Colonic mucosa (tissue), 4 donors: Measurements from ENCODE around the gene CFAP61. TPM values are rescaled to one million over a fixed set of nuclear protein-coding genes. Genes with fewer than 3 reads are reported as not detected.

Experiments used
- DNase-seq: peaks from one replicate; pipeline ENCODE4 v3.0.0-alpha.2; 2020
- H3K27ac ChIP-seq: fragments of 200-600 bp; one replicate; pipeline ENCODE4 v1.8.0; 2021
- H3K27me3 ChIP-seq: fragments of 200-600 bp; one replicate; pipeline ENCODE4 v1.8.0; 2021
- H3K36me3 ChIP-seq: fragments of 200-600 bp; one replicate; pipeline ENCODE4 v1.8.0; 2021
- H3K4me1 ChIP-seq: fragments of 200-600 bp; one replicate; pipeline ENCODE4 v1.8.0; 2021; ENCODE audit warnings: mild to moderate bottlenecking
- H3K4me3 ChIP-seq: fragments of 200-600 bp; one replicate; pipeline ENCODE4 v1.8.0; 2021
- H3K9ac ChIP-seq, 2 donors: one replicate each; pipeline ENCODE4 v1.7.0; 2013; ENCODE audit warnings: control low read depth in 2 of 2, low read depth in 2 of 2, low read length in 2 of 2
- H3K9me3 ChIP-seq: fragments of 200-600 bp; one replicate; pipeline ENCODE4 v1.8.0; 2021
- CTCF ChIP-seq: fragments of 200-600 bp; IDR thresholded peaks from one replicate; pipeline ENCODE4 v1.8.0; 2022; ENCODE audit warnings: antibody characterized with exemption, mild to moderate bottlenecking
- intact Hi-C: fragments of 100-400 bp; cut with DNase I; formaldehyde crosslinking; loops from one replicate; pipeline ENCODE4 v1.14.1; 2022
- total RNA-seq, 2 donors: library from RNA; stranded (reverse); fragmentation: NEBNext Ultra II Directional in 1 of 2; extraction: Animal tissue kit (Norgen Biotek cat#: 25700) in 1 of 2; gene quantifications; one replicate each; pipeline ENCODE4 v1.2.1, GENCODE V29; 2021
- donor health status: healthy.
- donor health status: DM: no; HTN: no; CAD: no.
- donor health status: DM: no; HTN: no; CAD: no.

Gene CFAP61
- total RNA-seq, 2 donors from 2014 or later = 0.32 TPM; not detected in 1

- intact Hi-C loops = no loop called here
- H3K27ac ChIP-seq = no peak overlapping the region
- H3K36me3 ChIP-seq = no peaks in the 10 kb centered on the region
- H3K4me1 ChIP-seq = no peaks in the 10 kb centered on the region
- DNase-seq = no peak
- no peaks in the 10 kb centered on the region for H3K27me3 ChIP-seq
- no peak for TF ChIP-seq CTCF
- H3K4me3 ChIP-seq = no peak overlapping the region
- no peaks in the 10 kb centered on the region for H3K9me3 ChIP-seq
- H3K9ac ChIP-seq = no peak overlapping the region
These were observed 140.0 kb downstream of the CFAP61 start for GRCh38 chr20:20192366-20192765.

- Histone ChIP-seq H3K9me3 (no peaks in the 10 kb centered on the region), H3K4me1 (no peaks in the 10 kb centered on the region), H3K27me3 (no peaks in the 10 kb centered on the region), H3K27ac (no peak overlapping the region), H3K9ac (no peak overlapping the region), H3K4me3 (no peak overlapping the region), H3K36me3 (no peaks in the 10 kb centered on the region)
- TF ChIP-seq CTCF = no peak
- DNase-seq = no peak
- intact Hi-C loops = no loop called here
These were observed 142.8 kb downstream of the CFAP61 start for GRCh38 chr20:20195021-20195705.

- H3K4me1 ChIP-seq = no peaks in the 10 kb centered on the region
- no peak overlapping the region for H3K27ac ChIP-seq
- no peaks in the 10 kb centered on the region for H3K9me3 ChIP-seq
- DNase-seq = no peak
- H3K9ac ChIP-seq = no peak overlapping the region
- TF ChIP-seq CTCF = no peak
- intact Hi-C loops = no loop called here
- no peaks in the 10 kb centered on the region for H3K36me3 ChIP-seq
- H3K27me3 ChIP-seq = no peaks in the 10 kb centered on the region
- H3K4me3 ChIP-seq = no peak overlapping the region
These were observed 144.3 kb downstream of the CFAP61 start for GRCh38 chr20:20196610-20197009.

GRCh38 chr20:20198011-20198410 is 145.7 kb downstream of the CFAP61 start:
- DNase-seq = no peak
- H3K27me3 ChIP-seq = no peaks in the 10 kb centered on the region
- H3K27ac ChIP-seq = no peak overlapping the region
- TF ChIP-seq CTCF = no peak
- no peaks in the 10 kb centered on the region for H3K9me3 ChIP-seq
- H3K9ac ChIP-seq = no peak overlapping the region
- H3K4me3 ChIP-seq = no peak overlapping the region
- H3K4me1 ChIP-seq = no peaks in the 10 kb centered on the region
- intact Hi-C loops = no loop called here
- no peaks in the 10 kb centered on the region for H3K36me3 ChIP-seq

GRCh38 chr20:20199361-20200160 is 147.2 kb downstream of the CFAP61 start:
- intact Hi-C loops = no loop called here
- no peak overlapping the region for H3K9ac ChIP-seq
- no peak overlapping the region for H3K4me3 ChIP-seq
- no peak for DNase-seq
- no peak for TF ChIP-seq CTCF
- H3K9me3 ChIP-seq = no peaks in the 10 kb centered on the region
- H3K27ac ChIP-seq = no peak overlapping the region
- H3K36me3 ChIP-seq = no peaks in the 10 kb centered on the region
- H3K4me1 ChIP-seq = no peaks in the 10 kb centered on the region
- no peaks in the 10 kb centered on the region for H3K27me3 ChIP-seq
